PC-3 (cell line): ENCODE results near the gene SLC16A8.
"Not testable (repeated sequence)": the region's sequence is repeated elsewhere in the genome, so short reads cannot be mapped to it uniquely, and the experiment has no call there.

ENCODE experiments used
- EZH2phosphoT487 ChIP-seq: fragments of 300-600 bp; sonication (generic); IDR thresholded peaks from 2 replicates; pipeline ENCODE4 v1.6.1; 2018; ENCODE audit warnings: mild to moderate bottlenecking, antibody characterized with exemption, low read length, borderline replicate concordance
- TF ChIP-seq, protein P1 (sequence below): fragments of 300-600 bp; sonication (generic); conservative IDR thresholded peaks from 2 replicates; pipeline ENCODE4 v1.5.1; 2017; ENCODE audit warnings: antibody characterized with exemption, low read depth, mild to moderate bottlenecking, low read length

DNA sequence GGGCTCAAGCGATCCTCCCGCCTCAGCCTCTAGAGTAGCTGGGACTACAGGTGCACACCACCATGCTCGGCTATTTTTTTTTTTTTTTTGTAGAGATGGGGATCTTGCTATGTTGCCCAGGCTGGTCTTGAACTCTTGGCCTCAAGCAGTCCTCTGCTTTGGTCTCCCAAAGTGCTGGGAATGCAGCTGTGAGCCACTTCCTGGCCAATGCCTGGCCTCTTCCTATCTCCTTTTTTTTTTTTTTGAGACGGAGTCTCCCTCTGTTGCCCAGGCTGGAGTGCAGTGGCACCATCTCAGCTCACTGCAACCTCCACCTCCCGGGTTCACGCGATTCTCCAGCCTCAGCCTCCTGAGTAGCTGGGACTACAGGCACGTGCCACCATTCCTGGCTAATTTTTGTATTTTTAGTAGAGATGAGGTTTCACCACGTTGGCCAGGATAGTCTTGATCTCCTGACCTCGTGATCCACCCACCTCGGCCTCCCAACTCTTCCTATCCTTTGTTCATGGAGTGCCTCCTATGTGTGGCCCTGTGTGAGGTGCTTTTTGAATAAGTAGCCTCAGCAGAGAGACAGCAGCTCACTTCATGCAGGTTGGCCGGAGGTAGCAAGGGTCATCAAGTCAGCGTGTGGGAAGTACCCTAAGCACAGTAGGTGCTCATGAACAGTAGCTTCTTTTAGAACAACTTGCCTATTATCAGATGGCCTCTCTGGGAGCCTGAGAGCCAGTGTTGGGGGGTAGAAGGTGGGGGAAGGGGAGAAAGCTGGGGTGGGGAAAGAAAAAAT, 46.4 kb downstream of the SLC16A8 start:
- TF ChIP-seq, protein P1, sequence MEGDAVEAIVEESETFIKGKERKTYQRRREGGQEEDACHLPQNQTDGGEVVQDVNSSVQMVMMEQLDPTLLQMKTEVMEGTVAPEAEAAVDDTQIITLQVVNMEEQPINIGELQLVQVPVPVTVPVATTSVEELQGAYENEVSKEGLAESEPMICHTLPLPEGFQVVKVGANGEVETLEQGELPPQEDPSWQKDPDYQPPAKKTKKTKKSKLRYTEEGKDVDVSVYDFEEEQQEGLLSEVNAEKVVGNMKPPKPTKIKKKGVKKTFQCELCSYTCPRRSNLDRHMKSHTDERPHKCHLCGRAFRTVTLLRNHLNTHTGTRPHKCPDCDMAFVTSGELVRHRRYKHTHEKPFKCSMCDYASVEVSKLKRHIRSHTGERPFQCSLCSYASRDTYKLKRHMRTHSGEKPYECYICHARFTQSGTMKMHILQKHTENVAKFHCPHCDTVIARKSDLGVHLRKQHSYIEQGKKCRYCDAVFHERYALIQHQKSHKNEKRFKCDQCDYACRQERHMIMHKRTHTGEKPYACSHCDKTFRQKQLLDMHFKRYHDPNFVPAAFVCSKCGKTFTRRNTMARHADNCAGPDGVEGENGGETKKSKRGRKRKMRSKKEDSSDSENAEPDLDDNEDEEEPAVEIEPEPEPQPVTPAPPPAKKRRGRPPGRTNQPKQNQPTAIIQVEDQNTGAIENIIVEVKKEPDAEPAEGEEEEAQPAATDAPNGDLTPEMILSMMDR: not testable (repeated sequence)
- not testable (repeated sequence) for TF ChIP-seq EZH2phosphoT487
